Hematopoietic multipotent progenitor cell treated with erythropoietin and hydrocortisone succinate and interleukin-3 and kit ligand, for 17 days (in vitro differentiated cells): ENCODE results near the gene THBS2.
"Not testable (repeated sequence)": the region's sequence is repeated elsewhere in the genome, so short reads cannot be mapped to it uniquely, and the experiment has no call there.

Source experiments
- DNase-seq: peaks from one replicate; pipeline ENCODE4 v3.0.0-alpha.2; 2015; ENCODE audit warnings: low spot score

Gene THBS2

GRCh38 chr6:169230946-169231789, 22.5 kb downstream of the THBS2 start:
- DNase-seq = no peak

- no peak for DNase-seq
These were observed 23.4 kb downstream of the THBS2 start for GRCh38 chr6:169230322-169230665.

GRCh38 chr6:169229615-169230321, 23.9 kb downstream of the THBS2 start:
- no peak for DNase-seq

- no peak for DNase-seq
These were observed 26.5 kb downstream of the THBS2 start for GRCh38 chr6:169227116-169227515.

GRCh38 chr6:169225887-169226286, 27.8 kb downstream of the THBS2 start:
- no peak for DNase-seq

- DNase-seq = no peak
These were observed 28.5 kb downstream of the THBS2 start for GRCh38 chr6:169225131-169225576.

- no peak for DNase-seq
These were observed 28.9 kb downstream of the THBS2 start for GRCh38 chr6:169224716-169225115.

- no peak for DNase-seq
These were observed 29.4 kb downstream of the THBS2 start for GRCh38 chr6:169224185-169224695.

GRCh38 chr6:169223006-169223405, 30.6 kb downstream of the THBS2 start:
- DNase-seq = no peak

GRCh38 chr6:169222126-169222525, 31.5 kb downstream of the THBS2 start:
- no peak for DNase-seq

- DNase-seq = no peak
These were observed 32.4 kb downstream of the THBS2 start for GRCh38 chr6:169221264-169221663.

GRCh38 chr6:169220068-169220964, 33.3 kb downstream of the THBS2 start:
- DNase-seq = no peak

GRCh38 chr6:169217972-169218371, 35.7 kb downstream of the THBS2 start:
- DNase-seq = no peak

- DNase-seq = no peak
These were observed 36.8 kb downstream of the THBS2 start for GRCh38 chr6:169216830-169217229.

GRCh38 chr6:169215201-169215681, 38.4 kb downstream of the THBS2 start:
- no peak for DNase-seq

GRCh38 chr6:169214789-169215188, 38.9 kb downstream of the THBS2 start:
- DNase-seq = not testable (repeated sequence)

- DNase-seq = no peak
These were observed 39.7 kb downstream of the THBS2 start for GRCh38 chr6:169213814-169214520.

GRCh38 chr6:169212897-169213813, 40.5 kb downstream of the THBS2 start:
- DNase-seq = peak; percentile 9

- DNase-seq = no peak
These were observed 41.2 kb downstream of the THBS2 start for GRCh38 chr6:169212436-169212835.

- DNase-seq = no peak
These were observed 41.8 kb downstream of the THBS2 start for GRCh38 chr6:169211881-169212280.
